ENCODE measurements around the gene TMEM178B. TPM values are rescaled to one million over a fixed set of nuclear protein-coding genes. Genes with fewer than 3 reads are reported as not detected.
A peak's percentile ranks its signal among the peaks of the same experiment; 100 is the strongest.
"Not testable (repeated sequence)": the region's sequence is repeated elsewhere in the genome, so short reads cannot be mapped to it uniquely, and the experiment has no call there.

Gene TMEM178B
- total RNA-seq = 29.7 and 87.0 TPM in 2 replicates

DNA sequence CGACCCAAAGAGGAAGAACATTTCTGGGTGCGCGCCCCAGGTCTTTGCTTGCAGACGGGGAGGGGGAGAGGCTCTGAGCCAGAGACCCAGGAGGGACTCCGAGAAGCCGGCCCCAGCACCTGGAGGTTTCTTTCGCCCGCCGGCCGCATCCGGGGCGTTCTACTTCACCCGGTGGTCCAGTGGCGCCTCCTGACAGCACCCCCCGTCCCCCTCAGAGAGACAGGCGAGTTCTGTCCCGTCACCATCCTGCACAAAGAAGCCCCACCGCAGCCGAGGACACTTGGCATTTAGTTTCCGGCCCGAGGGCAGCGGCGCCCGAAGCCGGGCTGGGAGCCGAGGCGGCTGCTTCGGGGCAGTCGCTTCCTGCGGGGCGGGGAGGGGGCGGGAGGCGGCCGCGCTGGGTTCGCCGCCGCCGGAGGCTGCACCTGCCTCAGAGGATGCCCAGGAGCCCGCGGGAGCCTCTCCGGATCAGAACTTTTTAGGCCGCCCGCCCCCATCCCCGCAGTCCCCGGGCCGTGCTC, at the start of gene TMEM178B:
TMEM178B (plus strand) TSS at position 424 of the 521 bp plus-strand sequence.
- DNase-seq (ENCODE audit: low read depth) = no peak

- DNase-seq (ENCODE audit: low read depth) = no peak
Measured at GRCh38 chr7:141024668-141025067, 49.2 kb upstream of the TMEM178B start.

DNA sequence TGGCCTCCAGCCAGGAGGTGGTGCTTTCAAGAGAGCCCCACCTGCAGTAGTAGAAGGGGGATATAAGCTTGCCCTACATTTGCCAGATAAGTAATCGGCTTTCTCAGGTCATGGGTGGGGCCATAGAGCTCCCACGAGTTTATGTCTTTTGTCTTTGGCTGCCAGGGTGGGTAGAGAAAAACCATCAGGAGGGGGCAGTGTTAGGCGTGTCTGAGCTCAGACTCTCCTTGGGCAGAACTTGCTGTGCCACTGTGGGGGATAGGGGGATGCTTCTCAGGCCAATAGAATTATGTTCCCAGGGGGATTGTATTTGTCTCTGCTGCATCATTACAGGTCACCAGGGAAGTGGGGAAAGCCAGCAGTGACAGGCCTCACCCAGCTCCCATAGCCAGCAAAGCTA, 46.8 kb upstream of the TMEM178B start:
- no peak for DNase-seq (ENCODE audit: low read depth)

GRCh38 chr7:141028767-141029166, 45.1 kb upstream of the TMEM178B start:
- no peak for DNase-seq (ENCODE audit: low read depth)

DNA sequence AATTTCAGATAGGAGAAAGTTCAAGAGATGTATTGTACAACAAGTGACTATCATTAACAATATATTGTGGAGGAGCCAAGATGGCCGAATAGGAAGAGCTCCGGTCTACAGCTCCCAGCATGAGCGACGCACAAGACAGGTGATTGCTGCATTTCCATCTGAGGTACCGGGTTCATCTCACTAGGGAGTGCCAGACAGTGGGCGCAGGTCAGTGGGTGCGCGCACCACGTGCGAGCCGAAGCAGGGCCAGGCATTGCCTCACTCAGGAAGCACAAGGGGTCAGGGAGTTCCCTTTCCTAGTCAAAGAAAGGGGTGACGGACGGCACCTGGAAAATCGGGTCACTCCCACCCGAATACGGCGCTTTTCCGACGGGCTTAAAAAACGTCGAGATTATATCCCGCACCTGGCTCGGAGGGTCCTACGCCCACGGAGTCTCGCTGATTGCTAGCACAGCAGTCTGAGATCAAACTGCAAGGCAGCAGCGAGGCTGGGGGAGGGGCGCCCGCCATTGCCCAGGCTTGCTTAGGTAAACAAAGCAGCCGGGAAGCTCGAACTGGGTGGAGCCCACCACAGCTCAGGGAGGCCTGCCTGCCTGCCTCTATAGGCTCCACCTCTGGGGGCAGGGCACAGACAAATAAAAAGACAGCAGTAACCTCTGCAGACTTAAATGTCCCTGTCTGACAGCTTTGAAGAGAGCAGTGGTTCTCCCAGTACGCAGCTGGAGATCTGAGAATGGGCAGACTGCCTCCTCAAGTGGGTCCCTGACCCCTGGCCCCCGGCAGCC, 41.1 kb upstream of the TMEM178B start:
- DNase-seq (ENCODE audit: low read depth) = not testable (repeated sequence)

- not testable (repeated sequence) for DNase-seq (ENCODE audit: low read depth)
Measured at GRCh38 chr7:141038100-141038499, 35.8 kb upstream of the TMEM178B start.

DNA sequence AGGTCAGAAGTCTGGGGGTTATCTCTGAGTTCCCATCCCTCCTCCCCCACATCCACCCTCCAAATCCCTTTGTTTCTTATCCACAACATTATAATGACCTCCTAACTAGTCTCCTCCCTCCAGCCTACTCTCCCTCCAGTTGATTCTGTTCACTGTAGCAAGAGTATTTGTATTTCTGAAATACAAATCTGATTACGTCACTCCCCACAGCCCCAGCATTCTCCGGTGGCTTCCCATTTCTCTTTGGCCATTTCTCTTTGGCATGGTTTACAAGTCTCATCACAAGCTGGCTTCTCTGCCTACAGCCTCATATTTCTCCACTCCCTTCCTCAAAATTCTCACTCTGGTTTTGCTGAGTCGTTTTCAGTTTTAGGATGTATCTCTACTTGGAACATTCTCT, 34.5 kb upstream of the TMEM178B start:
- DNase-seq (ENCODE audit: low read depth) = peak; percentile 58

DNA sequence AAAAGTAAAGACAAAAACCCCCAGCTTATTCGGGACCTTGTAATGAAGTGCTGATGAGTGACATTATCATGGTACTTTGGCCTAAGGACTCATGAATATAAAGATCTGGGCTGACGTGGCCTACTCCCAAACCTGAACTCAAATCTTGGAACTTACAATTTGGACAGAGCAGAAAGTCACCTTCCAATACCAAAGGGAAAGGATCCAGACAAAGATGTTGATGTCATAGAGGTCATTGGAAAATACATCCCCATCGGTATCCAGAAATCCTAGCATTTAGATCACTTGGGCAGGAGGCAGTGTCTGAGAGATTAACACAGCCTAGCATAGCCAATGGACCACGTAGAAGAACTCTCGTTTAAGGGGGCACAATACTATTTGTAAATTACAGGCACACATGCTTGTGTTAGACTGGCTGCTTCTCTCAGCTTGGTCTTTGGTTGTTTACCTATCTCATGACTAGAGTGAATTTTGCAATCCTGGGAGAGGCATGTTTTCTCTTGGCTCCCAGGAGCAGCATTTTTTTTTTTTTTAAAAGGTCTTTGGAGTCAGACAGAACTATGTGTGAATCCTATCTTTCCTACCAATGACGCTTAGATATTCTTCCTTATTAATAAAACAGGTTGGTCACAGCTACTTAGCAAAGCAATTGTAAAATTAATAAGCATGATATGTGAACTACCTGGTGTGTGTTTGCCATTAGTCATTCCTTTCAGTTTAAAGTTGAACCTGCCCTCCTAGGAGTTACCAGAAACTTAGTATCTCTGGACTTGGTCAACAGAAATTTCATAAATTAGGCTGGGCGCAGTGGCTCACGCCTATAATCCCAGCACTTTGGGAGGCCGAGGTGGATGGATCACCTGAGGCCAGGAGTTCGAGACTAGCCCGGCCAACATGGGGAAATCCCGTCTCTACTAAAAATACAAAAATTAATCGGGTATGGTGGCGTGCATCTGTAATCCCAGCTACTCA, 31.4 kb upstream of the TMEM178B start:
- DNase-seq (ENCODE audit: low read depth) = peak; percentile 91

GRCh38 chr7:141043616-141044015, 30.2 kb upstream of the TMEM178B start:
- peak; percentile 62 for DNase-seq (ENCODE audit: low read depth)

GRCh38 chr7:141045126-141045841, 28.6 kb upstream of the TMEM178B start:
- DNase-seq (ENCODE audit: low read depth) = peak; percentile 96

DNA sequence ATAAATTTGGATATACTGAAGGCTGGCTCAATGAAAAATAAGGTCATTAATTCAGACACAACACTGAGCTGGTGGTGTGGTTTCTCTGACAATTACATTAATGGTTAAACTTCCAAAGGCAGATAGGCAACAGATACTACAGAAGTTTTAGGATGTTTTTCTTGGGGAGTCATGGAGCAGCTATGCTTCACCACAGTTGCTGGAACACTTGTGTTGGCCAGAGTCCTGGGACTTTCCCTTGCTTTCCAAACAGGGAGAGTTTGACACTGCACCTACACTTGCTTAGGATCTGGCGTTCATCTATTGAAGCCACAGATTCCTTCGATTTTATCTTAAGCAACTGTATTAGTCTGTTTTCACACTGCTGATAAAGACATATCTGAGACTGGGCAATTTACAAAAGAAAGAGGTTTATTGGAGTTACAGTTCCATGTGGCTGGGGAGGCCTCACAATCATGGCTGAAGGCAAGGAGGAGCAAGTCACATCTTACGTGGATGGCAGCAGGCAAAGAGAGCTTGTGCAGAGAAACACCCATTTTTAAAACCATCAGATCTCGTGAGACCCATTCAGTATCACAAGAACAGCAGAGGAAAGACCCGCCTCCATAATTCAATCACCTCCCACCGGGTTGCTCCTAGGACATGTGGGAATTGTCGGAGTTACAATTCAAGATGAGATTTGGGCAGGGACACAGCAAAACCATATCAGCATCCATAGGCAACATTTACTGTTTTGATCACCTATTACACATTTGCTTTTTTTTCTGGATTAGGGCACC, 27.8 kb upstream of the TMEM178B start:
- peak; percentile 97 for DNase-seq (ENCODE audit: low read depth)

- peak; percentile 89 for DNase-seq (ENCODE audit: low read depth)
Measured at GRCh38 chr7:141053626-141054025, 20.2 kb upstream of the TMEM178B start.

GRCh38 chr7:141055146-141055545, 18.7 kb upstream of the TMEM178B start:
- no peak for DNase-seq (ENCODE audit: low read depth)

DNA sequence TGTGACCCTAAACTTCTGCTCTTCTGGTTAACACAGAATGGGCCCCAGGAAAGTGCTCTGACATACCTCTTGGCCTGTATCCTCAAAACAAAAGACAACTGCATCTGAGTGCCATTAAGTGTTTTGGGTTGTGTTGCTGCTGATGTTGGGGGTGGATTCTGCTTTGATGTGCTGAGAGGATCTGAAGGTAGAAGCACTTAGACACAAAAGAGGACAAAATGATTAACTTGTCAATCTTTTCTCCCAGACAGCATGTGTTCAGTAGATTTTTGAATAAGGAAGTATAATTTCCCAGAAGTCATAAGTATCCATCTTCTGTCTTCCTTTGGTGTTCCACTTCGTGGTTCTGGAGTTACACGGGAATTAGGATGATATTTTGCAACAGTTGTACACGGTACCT, 16.1 kb upstream of the TMEM178B start:
- no peak for DNase-seq (ENCODE audit: low read depth)

DNA sequence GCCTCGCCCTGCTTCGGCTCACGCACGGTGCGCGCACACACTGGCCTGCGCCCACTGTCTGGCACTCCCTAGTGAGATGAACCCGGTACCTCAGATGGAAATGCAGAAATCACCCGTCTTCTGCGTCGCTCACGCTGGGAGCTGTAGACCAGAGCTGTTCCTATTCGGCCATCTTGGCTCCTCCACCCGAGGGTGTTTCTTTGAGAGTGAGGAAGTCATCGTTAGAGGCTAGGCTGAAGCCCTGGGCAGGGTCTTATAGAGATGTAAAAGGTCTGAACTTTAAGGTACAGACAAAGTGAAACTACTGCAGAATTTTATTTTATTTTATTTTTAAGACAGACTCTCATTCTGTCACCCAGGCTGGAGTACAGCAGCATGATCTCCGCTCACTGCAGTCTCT, 6.0 kb upstream of the TMEM178B start:
- DNase-seq (ENCODE audit: low read depth) = not testable (repeated sequence)

DNA sequence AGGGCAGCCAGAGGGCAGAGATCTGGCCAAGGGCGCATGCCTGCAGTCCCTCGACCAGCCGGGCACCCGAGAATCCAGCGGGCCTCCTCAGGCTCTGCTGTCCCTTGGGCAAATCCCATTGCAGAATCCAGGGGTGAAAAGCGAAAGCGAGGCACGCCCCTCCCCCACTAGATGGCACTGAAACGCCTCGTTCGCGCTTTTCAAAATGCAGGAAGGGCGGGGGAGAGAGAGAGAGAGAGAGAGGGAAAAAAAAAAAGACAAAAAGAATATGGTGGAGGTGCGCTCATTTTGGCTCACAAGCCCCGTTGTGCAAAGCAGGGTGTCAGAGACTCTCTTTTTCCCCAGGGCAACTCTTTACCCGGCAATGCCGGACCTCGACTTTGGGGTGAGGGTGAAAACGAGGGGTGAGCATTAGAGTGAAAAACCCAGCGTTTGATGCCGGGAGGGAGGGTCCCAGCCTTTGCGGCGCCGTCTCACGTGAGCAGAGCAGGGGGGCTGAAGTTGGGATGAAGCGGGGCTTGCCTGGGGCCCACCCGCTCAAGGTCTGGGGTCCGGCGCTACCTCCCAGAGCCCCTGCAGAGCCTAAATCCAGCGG, 2.5 kb upstream of the TMEM178B start:
- DNase-seq (ENCODE audit: low read depth) = peak; percentile 39

DNA sequence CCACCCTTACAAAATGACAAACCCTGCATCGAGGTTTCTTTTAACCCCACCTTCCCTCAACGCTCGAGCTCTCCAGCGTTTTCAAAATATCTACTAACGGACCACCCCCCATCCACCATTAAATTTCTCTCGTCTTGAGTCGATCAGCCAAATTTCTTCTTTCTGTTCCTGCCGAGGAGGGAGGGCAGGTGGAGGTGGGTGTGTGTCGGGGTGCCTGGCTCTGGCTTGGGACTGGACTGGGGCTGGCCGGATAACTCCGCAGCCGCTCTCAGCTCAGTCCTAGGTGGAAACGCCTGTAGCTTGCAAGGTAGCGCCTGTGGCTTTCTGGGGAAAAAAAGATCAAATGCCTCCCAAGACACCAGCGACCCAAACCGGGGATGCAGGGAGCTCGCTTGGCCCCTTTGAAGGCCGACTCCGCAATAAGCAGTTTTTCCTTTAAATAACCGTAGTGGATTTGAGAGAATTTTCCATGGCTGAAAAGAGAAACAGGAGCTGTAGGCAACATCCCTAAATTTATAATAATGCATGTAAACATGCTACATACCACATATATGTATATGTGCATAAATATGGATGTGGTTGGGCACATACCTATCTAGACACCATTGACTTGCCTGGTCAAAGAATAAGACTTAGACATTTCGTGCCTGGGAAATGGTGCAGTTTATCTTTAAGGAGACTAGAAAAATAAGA, 1.9 kb upstream of the TMEM178B start:
- no peak for DNase-seq (ENCODE audit: low read depth)

- peak; percentile 82 for DNase-seq (ENCODE audit: low read depth)
Measured at GRCh38 chr7:141072548-141073172, 1.2 kb upstream of the TMEM178B start.

DNA sequence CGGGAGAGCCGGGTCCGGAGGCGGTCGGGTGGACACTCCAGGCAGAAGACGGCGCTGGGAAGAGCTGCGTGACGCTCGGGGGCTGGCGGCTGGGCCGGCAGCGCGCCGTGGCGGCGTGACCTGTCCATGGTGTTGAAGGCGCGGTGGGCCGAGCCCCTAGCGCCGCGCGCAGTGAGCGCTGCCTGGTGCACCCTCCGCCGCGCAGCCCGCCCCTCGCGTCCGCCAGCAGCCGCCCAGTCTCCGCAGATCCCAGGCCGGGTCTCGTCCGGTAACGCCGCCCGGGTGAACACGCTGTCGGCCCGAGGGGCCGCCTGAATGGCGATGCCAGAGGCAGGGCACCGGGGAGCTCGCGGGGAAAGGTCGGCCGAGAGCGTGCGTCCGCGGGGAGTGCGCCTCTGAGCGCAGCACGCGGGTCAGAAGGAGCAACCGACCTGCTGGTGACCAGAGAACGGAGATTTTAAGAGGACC, 657 bp upstream of the TMEM178B start:
- DNase-seq (ENCODE audit: low read depth) = peak; percentile 25

Data from renal cortical epithelial cell (primary cell).